ENCODE measurements around the gene KIF25.

The KIF25 gene

DNA sequence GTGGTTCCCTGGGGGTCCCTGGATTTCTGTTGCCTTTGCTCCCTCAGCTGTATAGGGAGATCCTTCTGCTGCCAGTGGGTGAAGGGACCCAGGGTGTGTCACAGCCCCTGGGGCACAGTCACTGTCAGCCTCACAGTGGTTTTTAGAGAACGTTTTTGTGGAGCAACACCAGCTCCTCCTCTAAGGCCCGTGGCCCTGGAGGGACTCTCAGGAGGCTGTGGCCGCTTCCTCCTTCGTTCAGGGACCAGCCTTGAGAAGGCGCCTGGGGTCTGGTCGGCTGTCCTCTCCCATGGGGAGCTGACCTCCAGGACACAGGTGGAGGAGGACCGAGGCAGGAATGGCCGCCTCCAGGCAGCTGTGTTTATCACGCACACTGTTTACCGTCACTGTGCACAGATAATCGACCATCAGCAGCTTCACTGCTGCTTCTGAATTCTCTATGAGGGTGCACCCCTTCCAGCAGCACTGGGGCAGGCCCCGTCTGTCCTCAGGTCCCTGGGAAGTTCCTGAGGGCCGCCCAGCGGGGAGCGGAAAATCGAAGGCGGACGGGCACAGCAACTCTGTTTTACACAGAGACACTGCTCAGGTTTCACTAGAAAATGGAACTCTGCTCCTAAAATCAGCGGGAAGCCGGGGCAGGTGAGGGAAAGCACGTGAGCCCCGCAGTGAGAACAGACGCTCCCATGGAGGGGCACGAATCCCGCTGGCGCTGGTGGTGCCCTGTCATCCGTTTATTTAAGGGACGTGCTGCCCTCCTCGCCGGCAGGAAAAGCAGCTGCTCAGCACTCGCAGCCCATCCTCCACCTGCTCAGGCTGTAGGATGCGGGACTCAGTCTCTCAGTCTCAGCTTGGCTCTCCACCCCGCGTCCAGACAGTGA is 92.0 kb downstream of the KIF25 start:
- no peak for DNase-seq (ENCODE audit: low spot score)

DNA sequence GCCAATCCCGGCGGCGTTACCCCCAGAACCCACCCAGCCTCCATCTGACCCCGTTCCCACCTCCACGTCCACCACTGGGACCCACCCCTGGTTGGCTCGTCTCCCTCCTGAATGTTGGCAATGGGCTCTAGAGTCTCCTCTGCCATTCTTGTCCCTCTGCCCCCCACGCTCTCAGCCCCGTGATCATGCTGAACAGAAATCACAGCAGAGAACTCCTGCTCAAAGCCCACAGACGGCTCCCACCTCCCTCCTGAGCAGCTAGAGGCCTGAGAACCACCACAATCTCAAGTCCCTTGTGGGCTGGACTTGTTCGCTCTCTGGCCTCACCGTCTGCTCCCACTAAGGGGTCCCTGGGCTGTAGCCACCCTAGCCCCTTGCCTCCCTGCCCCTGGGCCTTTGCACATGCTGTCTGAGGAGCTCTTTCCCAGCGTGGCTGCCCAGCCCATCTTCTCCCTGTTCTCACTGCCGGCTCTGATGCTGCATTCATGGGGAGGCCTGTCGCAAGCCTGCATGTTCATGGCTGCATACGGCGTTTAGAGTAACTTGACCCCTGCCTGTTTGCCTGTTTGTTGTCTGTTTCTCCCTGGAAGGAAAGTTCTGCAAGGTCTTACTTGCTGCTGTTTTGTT is 92.7 kb downstream of the KIF25 start:
- no peak for DNase-seq (ENCODE audit: low spot score)

- DNase-seq (ENCODE audit: low spot score), result no peak
These were observed 93.2 kb downstream of the KIF25 start for GRCh38 chr6:168090706-168091105.

DNA sequence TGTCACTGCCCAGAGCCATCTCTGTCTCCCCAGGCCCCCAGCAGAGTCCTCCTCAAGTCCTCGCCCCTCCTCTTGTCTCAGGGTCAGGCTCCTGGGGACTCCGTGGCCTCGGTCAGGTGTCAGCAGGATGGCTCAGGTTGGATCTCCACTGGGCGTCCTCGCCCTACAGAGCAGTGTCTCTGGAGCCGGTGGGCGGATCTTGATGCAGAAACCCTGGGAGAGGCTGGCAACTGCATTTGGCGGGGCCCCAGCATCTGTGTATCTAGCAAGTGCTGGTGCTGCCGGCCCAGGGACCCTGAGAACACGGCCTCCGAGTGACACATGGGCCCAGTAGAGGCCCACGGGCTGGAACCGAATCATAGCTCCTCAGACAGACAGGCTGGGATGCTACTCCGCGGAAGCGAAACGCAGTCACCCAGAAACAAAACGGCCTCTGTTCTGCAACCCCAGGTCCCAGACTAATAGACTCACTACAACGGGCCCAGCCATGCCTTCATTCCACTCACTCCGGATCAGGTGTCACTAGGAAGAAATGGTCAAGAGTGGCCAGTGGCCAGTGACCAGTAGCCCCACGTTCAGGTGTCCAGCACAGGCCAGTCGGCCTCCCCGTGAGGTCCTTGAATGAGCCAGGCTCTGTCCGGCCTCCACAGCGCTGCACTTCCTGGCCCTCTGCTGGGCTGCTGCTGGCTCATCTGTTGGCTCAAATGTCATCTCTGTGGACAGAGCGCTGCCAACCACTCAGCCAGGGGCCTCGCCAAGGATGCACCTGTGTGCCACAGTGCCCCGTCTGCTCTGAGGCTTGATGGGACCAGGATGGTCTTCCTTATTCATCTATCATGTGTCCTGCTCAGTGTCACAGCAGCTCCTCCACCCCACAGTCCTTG is 94.2 kb downstream of the KIF25 start:
- no peak for DNase-seq (ENCODE audit: low spot score)

DNA sequence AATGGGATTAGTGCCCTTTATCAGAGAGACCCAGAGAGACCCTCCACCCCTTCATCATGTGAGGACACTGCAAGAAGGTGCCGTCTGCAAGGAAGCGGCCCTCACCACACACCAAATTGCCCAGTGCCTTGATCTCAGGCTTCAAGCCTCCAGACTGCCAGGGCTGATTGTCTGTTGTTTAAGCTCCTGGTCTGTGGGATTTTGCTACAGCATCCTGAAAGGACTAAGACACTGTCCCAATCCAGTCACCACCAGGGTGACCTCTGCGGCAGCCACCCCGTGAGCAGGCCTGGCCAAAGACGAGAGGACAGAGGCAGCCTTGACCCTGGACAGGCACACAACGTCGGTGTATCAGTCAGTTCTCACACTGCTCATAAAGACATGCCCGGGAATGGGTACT is 95.1 kb downstream of the KIF25 start:
- no peak for DNase-seq (ENCODE audit: low spot score)

GRCh38 chr6:168093071-168093505 is 95.6 kb downstream of the KIF25 start:
- no peak for DNase-seq (ENCODE audit: low spot score)

GRCh38 chr6:168093634-168094033 is 96.2 kb downstream of the KIF25 start:
- DNase-seq (ENCODE audit: low spot score), result no peak
